NCI-H2171 treated with DMSO at 0.1 percent for 48 hours (cell line): ENCODE measurements around the gene LLGL2.
A peak's percentile ranks its signal among the peaks of the same experiment; 100 is the strongest.
"Not testable (repeated sequence)": the region's sequence is repeated elsewhere in the genome, so short reads cannot be mapped to it uniquely, and the experiment has no call there.

Source experiments
- DNase-seq: peaks from one replicate; lab custom pipeline; 2025; lab: John Stamatoyannopoulos, UW

The LLGL2 gene, protein sequence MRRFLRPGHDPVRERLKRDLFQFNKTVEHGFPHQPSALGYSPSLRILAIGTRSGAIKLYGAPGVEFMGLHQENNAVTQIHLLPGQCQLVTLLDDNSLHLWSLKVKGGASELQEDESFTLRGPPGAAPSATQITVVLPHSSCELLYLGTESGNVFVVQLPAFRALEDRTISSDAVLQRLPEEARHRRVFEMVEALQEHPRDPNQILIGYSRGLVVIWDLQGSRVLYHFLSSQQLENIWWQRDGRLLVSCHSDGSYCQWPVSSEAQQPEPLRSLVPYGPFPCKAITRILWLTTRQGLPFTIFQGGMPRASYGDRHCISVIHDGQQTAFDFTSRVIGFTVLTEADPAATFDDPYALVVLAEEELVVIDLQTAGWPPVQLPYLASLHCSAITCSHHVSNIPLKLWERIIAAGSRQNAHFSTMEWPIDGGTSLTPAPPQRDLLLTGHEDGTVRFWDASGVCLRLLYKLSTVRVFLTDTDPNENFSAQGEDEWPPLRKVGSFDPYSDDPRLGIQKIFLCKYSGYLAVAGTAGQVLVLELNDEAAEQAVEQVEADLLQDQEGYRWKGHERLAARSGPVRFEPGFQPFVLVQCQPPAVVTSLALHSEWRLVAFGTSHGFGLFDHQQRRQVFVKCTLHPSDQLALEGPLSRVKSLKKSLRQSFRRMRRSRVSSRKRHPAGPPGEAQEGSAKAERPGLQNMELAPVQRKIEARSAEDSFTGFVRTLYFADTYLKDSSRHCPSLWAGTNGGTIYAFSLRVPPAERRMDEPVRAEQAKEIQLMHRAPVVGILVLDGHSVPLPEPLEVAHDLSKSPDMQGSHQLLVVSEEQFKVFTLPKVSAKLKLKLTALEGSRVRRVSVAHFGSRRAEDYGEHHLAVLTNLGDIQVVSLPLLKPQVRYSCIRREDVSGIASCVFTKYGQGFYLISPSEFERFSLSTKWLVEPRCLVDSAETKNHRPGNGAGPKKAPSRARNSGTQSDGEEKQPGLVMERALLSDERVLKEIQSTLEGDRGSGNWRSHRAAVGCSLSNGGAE

DNA sequence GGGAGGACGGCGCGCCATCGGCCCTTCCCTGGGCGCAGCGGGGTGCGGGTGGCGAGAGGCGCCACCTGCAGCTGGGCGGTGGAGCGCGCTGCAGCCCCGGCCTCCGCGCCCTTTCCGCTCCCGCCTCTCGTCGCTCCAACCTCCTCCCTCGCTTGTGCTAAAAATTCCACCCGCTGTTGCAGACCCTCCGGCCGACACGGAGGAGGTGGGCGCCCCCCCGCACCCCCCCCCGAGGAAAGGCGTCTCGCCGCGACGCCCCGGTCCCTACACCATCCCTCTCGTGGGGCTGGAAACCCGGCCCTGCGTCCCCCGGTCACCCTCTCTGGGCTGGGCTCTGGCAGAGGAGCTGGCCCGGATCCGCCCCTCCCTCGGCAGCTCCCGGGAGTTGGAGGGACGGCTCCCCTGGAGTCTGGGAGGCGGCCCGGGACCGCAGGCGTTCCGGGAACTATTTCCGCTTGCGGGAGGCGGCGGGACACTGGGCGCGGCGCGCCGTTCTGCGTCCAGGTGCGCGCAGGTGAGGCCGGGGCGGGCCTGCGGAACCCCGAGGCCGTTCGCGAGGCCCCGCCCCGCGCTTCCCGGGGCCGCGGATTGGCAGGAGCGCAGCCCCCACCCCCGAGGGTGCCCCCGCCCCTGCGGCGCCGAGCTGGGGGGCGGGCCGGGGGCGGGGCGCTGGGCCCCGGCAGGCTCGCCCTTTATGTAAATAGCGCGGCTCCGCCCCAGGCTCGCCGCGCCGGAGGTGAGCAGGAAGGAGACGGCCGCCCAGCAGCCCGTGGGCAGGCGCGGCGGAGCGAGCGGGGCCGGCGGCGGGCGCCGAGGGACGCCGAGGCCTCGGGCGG is at the start of gene LLGL2:
LLGL2 (plus strand) TSS at position 728 of the 836 bp plus-strand sequence. CDS start 17,730 bp downstream, outside the sequence.
- peak; percentile 83 for DNase-seq

GRCh38 chr17:75475851-75476250 is 49.6 kb upstream of the LLGL2 start:
- DNase-seq = no peak

DNA sequence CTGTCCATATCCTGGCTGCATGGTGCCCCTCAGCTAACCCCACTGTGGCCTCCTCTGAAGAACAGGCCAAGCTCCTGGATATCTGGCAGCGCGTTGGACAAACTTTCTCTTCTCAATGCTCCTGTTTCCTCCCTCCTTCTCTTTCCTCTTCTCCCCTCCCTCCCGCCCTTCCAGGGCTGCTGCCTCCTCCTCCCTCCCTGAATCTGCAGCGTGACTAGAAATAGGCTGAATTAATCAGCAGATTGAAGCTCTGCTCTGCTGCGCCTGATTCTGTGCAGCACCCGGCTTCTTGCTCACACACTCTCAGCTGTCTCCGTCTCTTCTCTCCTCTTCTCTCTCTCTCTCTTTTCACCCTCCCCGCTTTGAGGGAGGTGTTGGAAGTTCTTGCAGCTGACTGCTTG is 49.2 kb upstream of the LLGL2 start:
- DNase-seq = no peak

DNA sequence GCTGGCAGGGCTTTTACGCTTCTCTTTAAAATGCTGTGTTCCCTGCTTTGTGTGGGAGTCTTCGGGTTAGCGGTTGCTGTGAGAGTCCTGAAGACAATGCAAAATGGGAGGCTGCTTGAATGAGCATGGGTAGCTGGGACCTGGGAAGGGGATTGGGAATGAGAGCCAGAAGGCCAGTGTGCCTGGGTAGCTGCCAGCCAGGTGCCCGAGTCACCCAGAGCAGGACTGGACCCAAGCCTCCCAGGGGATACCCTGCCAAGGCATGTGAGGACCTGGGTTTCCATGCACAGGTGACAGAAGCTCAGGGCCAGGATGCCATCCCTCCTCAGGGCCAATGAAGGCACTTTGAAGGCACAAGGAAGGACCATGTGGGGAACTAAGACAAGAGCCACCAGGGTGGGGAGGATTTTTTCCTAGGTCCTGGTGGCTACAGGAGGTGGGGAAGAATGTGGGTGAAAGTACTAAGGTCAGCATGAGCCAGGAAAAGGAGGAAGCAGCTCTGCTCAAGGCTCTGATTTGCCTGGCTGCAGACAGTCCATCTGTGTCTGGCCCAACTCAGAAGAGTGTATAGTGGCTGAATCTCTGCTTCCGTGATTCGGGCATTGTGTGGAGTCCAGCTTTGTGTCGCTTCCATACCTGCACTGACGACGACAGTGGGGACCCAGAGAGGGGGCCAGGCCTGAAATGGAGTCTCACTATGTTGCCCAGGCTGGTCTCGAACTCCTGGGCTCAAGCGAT is 48.6 kb upstream of the LLGL2 start:
- DNase-seq = no peak

DNA sequence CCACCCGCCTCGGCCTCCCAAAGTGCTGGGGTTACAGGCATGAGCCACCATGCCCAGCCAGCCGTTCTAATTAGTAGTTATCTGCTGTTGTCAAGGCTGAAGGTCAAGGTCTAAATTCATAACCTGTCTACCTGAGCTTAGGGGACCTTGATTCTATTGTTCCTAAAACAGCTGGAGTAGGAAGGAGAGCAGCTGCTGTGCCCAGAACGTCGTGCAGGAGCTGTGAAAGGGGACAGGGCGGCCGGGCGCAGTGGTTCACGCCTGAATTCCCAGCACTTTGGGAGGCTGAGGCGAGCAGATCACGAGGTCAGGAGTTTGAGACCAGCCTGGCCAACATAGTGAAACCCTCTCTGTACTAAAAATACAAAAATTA is 48.0 kb upstream of the LLGL2 start:
- not testable (repeated sequence) for DNase-seq

DNA sequence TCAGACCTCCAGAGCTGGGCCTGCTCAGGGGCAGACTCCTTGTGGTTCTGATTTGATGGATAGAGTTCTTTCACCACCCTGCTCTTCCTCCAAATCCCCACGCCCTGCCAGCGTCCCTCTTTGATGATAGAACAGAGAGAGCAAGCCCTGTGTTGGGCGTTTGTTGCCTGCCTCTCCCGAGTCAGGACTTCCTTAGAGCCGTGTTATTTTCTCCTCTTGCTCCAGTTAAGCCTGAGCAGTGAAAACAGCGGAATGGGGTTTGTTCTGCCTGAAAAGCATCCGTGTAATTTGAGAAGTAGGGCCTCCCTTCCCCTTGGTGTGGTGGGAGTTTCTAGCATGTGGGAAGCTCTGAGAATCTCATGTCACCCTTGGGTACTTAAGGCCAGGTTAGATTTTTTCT is 47.0 kb upstream of the LLGL2 start:
- peak; percentile 67 for DNase-seq

GRCh38 chr17:75480281-75480680 is 45.2 kb upstream of the LLGL2 start:
- no peak for DNase-seq

GRCh38 chr17:75481194-75482068 is 44.1 kb upstream of the LLGL2 start:
- no peak for DNase-seq

DNA sequence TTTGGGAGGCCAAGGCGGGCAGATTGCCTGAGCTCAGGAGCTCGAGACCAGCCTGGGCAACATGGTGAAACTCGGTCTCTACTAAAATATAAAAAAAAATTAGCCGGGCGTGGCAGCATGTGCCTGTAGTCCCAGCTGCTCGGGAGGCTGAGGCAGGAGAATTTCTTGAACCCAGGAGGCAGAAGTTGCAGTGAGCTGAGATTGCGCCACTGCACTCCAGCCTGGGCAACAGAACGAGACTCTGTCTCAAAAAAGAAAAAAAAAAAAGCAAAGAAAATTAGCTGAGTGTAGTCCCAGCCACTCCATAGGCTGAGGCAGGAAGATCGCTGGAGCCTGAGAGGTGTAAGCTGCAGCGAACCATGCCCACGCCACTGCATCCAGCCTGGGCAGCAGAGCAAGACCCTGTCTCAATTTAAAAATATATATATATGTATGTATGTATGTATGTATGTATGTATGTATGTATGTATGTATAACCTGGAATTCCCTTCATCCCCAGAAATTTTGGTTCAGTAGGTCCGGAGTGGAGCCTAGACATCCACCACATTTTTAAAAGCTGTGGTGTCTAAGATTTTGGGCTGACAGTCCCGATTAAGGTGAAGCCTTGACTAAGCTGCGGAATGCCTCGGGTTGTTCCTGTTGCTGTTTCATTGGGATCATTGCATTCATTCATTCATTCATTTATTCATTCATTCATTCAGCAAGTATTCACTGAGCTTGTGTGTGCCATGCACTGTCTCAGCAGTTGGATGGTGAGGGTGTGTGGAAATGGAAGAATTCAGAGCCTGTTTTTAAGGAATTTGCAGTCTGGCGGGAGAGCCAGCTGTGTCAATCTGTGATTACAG is 43.2 kb upstream of the LLGL2 start:
- no peak for DNase-seq

GRCh38 chr17:75485688-75486087 is 39.8 kb upstream of the LLGL2 start:
- no peak for DNase-seq

- no peak for DNase-seq
Observed at GRCh38 chr17:75486151-75486550, 39.3 kb upstream of the LLGL2 start.

- no peak for DNase-seq
Observed at GRCh38 chr17:75486951-75487350, 38.5 kb upstream of the LLGL2 start.

DNA sequence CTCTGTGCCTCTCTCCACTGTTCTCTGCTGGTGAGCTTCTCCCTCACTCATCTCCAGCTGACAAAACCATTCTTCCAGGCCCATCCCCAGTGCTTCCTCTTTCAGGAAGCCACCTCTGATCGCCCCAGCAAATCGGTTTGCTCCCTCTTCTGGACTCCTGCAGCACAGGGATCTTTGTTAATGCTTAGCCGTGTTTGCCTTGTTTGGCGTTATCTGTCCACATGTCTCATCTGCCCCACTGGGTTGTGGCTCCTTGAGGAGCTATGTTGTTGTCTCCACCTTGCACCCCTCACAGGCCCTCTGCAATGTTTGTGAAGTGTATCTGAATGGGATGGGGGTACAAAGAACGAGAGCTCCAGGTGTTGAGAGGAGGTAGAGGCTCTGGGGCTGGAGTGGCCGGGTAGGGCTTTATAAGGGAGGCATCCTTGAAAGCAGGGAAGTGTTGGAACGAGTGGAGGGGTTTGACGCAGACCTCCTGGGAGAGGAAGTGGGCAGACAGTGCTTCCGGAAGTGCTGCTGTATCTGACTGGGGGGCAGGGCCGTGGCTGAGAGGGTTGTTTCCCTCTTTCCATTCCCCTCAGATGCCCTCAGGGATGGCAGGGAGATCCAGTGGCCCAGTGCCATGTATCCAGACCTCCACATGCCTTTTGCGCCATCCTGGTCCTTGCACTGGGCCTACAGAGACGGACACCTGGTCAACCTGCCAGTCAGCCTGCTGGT is 38.0 kb upstream of the LLGL2 start:
- no peak for DNase-seq

DNA sequence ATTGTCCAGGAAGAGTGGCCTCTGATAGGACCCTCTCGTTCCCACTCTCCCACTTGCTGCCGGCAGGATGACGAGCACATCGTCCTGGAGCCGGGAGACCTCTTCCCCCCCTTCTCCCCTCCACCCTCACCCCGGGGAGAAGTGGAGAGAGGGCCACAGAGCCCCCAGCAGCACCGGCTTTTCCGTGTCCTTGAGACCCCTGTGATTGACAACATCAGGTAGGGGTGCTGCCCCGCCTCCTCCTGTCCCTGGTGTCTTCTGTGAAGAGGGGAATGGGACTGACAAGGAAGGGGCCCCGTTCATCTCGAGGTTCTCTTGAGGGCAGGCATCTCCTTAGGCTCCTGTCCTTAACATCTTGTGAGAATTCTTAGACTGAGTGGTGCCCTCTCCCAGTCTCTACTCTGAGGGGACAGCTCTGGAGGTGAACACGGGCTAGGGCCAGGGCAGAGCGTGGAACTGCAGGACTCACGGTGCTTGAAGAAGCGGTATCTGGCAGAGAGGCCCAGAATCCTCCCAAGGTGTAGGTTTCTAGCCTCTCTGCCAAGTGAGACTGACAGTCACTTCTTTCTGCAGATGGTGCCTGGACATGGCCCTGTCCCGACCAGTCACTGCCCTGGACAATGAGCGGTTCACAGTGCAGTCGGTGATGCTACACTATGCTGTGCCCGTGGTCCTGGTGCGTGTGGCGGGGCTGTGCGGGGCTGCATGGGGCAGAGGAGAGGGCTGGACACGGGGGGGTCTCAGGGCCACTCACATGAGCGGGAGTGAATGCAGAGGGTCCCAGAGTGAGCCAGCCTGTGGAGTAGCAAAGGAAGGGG is 36.6 kb upstream of the LLGL2 start:
- DNase-seq = no peak

DNA sequence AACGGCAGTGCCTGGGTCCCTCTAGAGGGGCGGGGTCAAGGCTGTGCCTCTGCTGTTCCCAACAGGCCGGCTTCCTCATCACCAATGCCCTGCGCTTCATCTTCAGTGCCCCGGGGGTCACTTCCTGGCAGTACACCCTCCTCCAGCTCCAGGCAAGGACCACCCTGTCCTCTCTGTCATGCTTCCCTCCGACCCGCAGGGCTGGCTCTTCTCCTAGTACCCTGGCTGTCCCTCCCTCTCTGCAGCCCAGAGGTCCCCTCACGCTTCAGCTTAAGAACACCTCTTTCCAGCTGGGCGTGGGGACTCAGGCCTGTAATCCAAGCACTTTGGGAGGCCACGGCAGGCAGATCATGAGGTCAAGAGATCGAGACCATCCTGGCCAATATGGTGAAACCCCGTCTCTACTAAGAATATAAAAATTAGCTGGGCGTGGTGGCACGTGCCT is 36.0 kb upstream of the LLGL2 start:
- DNase-seq = no peak

DNA sequence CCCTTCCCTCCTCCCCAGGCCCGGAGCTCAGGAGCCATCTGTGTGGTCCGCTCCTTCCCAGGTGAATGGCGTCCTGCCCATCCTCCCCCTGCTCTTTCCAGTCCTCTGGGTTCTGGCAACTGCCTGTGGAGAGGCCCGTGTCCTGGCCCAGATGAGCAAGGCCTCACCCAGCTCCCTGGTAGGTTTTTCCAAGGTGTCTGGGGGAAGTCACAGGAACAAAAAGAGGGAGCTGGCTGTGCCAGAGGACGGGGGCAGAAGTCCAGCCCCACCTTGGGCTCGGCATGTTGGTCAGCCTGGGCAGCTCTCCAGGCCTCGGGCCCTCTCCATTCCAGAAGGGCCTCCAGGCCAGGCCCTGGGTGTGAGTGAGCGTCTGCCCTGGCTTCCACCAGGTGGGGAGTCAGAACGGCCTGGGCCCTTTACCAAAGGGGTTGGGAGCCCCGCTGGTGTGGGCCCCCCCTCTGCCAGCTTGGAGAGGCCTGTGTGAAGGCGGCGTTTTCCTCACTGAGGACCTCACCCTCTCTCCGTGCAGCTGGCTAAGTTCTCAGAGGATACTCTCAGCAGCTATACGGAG is 35.2 kb upstream of the LLGL2 start:
- no peak for DNase-seq

GRCh38 chr17:75490953-75491649 is 34.4 kb upstream of the LLGL2 start:
- DNase-seq = no peak
